H9 (cell line): Measurements from ENCODE around the gene TPGS2. TPM values are rescaled to one million over a fixed set of nuclear protein-coding genes. Genes with fewer than 3 reads are reported as not detected.

ENCODE experiments used
- DNase-seq: peaks from one replicate; pipeline ENCODE4 v3.0.0-alpha.2; 2017
- H2AFZ ChIP-seq: one replicate; pipeline ENCODE4 v1.6.1; 2013; ENCODE audit warnings: mild to moderate bottlenecking, low read length, control low read depth, moderate library complexity
- H2AK5ac ChIP-seq: 2 replicates; pipeline ENCODE4 v1.6.1; 2013; ENCODE audit warnings: low read length, control low read depth, mixed read lengths; ENCODE audit not compliant: insufficient read length
- H2BK120ac ChIP-seq: one replicate; pipeline ENCODE4 v1.6.1; 2013; ENCODE audit warnings: low read depth, mild to moderate bottlenecking, low read length, control low read depth, inconsistent platforms; ENCODE audit not compliant: poor library complexity, severe bottlenecking
- H2BK12ac ChIP-seq: 2 replicates; pipeline ENCODE4 v1.6.1; 2013; ENCODE audit warnings: low read length, control low read depth, mixed read lengths, low read depth; ENCODE audit not compliant: insufficient read length
- H2BK15ac ChIP-seq: 2 replicates; pipeline ENCODE4 v1.6.1; 2013; ENCODE audit warnings: low read depth, low read length, control low read depth
- H2BK20ac ChIP-seq: one replicate; pipeline ENCODE4 v1.6.1; 2013; ENCODE audit warnings: low read depth, mild to moderate bottlenecking, low read length, control low read depth, inconsistent platforms; ENCODE audit not compliant: poor library complexity, severe bottlenecking
- H2BK5ac ChIP-seq: 2 replicates; pipeline ENCODE4 v1.6.1; 2013; ENCODE audit warnings: low read length, control low read depth, mixed read lengths; ENCODE audit not compliant: insufficient read length
- H3K14ac ChIP-seq: 2 replicates; pipeline ENCODE4 v1.6.1; 2013; ENCODE audit warnings: low read length, control low read depth; ENCODE audit not compliant: insufficient read depth
- H3K18ac ChIP-seq: 2 replicates; pipeline ENCODE4 v1.6.1; 2013; ENCODE audit warnings: low read depth, mild to moderate bottlenecking, mixed read lengths, low read length, control low read depth; ENCODE audit not compliant: insufficient read length
- H3K23ac ChIP-seq: 2 replicates; pipeline ENCODE4 v1.6.1; 2013; ENCODE audit warnings: low read length, control low read depth, mixed read lengths, low read depth; ENCODE audit not compliant: insufficient read length
- H3K23me2 ChIP-seq: 2 replicates; pipeline ENCODE4 v1.6.1; 2013; ENCODE audit warnings: low read depth, mild to moderate bottlenecking, mixed read lengths, low read length, control low read depth; ENCODE audit not compliant: insufficient read length, poor library complexity, severe bottlenecking
- H3K27ac ChIP-seq: 2 replicates; pipeline ENCODE4 v1.5.1; 2013; ENCODE audit warnings: low read length, control low read depth, mixed read lengths, low read depth; ENCODE audit not compliant: insufficient read length
- H3K27me3 ChIP-seq: 2 replicates; pipeline ENCODE4 v1.6.1; 2013; ENCODE audit warnings: low read length, control low read depth, inconsistent platforms; ENCODE audit not compliant: insufficient read depth
- H3K4ac ChIP-seq: 2 replicates; pipeline ENCODE4 v1.6.1; 2013; ENCODE audit warnings: low read depth, mild to moderate bottlenecking, control low read depth, inconsistent platforms, low read length, moderate library complexity
- H3K4me1 ChIP-seq: 2 replicates; pipeline ENCODE4 v1.6.1; 2013; ENCODE audit warnings: low read length, control low read depth, inconsistent platforms; ENCODE audit not compliant: insufficient read depth
- H3K4me2 ChIP-seq: 2 replicates; pipeline ENCODE4 v1.6.1; 2013; ENCODE audit warnings: low read length, control low read depth, mixed read lengths; ENCODE audit not compliant: insufficient read length, insufficient read depth
- H3K56ac ChIP-seq: 2 replicates; pipeline ENCODE4 v1.6.1; 2013; ENCODE audit warnings: low read depth, mild to moderate bottlenecking, mixed read lengths, low read length, control low read depth; ENCODE audit not compliant: insufficient read length
- H3K79me1 ChIP-seq: 2 replicates; pipeline ENCODE4 v1.6.1; 2013; ENCODE audit warnings: low read depth, mild to moderate bottlenecking, moderate library complexity, low read length, control low read depth, inconsistent platforms; ENCODE audit not compliant: insufficient read depth, poor library complexity, severe bottlenecking
- H3K79me2 ChIP-seq: 2 replicates; pipeline ENCODE4 v1.6.1; 2013; ENCODE audit warnings: low read length, control low read depth, inconsistent platforms; ENCODE audit not compliant: insufficient read depth
- H3K9ac ChIP-seq: 2 replicates; pipeline ENCODE4 v1.6.1; 2013; ENCODE audit warnings: low read length, control low read depth, mixed read lengths; ENCODE audit not compliant: insufficient read length; ENCODE audit errors: extremely low read depth
- H3K9me3 ChIP-seq: one replicate; pipeline ENCODE4 v1.6.1; 2013; ENCODE audit warnings: low read depth, low read length, inconsistent platforms; ENCODE audit not compliant: control insufficient read depth
- H3T11ph ChIP-seq: one replicate; pipeline ENCODE4 v1.6.1; 2013; ENCODE audit warnings: mild to moderate bottlenecking, low read length, control low read depth, inconsistent platforms
- H4K20me1 ChIP-seq: one replicate; pipeline ENCODE4 v1.6.1; 2013; ENCODE audit not compliant: control insufficient read depth, insufficient read length, insufficient read depth
- H4K5ac ChIP-seq: 2 replicates; pipeline ENCODE4 v1.6.1; 2013; ENCODE audit warnings: low read depth, mild to moderate bottlenecking, mixed read lengths, low read length, control low read depth; ENCODE audit not compliant: insufficient read length
- H4K8ac ChIP-seq: replicated peaks from 2 replicates; pipeline ENCODE4 v1.6.1; 2013; ENCODE audit warnings: low read length, control low read depth, mixed read lengths, low read depth; ENCODE audit not compliant: insufficient read length
- H4K91ac ChIP-seq: 2 replicates; pipeline ENCODE4 v1.6.1; 2013; ENCODE audit warnings: low read depth, mild to moderate bottlenecking, moderate library complexity, mixed read lengths, low read length, control low read depth; ENCODE audit not compliant: insufficient read length
- H3K27ac Mint-ChIP-seq, 3 experiments: 2 replicates in 2 of 3; 3 replicates in 1 of 3; pipeline ENCODE4 v1.8.0; 2020 to 2021; ENCODE audit warnings: mixed read lengths in 3 of 3, mild to moderate bottlenecking in 1 of 3, moderate library complexity in 1 of 3
- H3K27me3 Mint-ChIP-seq: 2 replicates; pipeline ENCODE4 v1.8.0; 2021; ENCODE audit warnings: low read depth, mild to moderate bottlenecking, moderate library complexity, mixed read lengths
- H3K36me3 Mint-ChIP-seq, 3 experiments: 2 replicates in 2 of 3; 3 replicates in 1 of 3; pipeline ENCODE4 v1.8.0; 2020 to 2021; ENCODE audit warnings: low read depth in 3 of 3, mixed read lengths in 3 of 3; ENCODE audit not compliant: insufficient read depth in 1 of 3
- H3K4me1 Mint-ChIP-seq, 2 experiments: 2 replicates each; pipeline ENCODE4 v1.8.0; 2020; ENCODE audit warnings: mixed read lengths in 2 of 2
- H3K4me3 Mint-ChIP-seq, 2 experiments: 2 replicates in 1 of 2; 3 replicates in 1 of 2; pipeline ENCODE4 v1.8.0; 2020 to 2021; ENCODE audit warnings: mild to moderate bottlenecking in 2 of 2, mixed read lengths in 2 of 2, moderate library complexity in 1 of 2
- H3K9me3 Mint-ChIP-seq, 2 experiments: 2 replicates in 1 of 2; 3 replicates in 1 of 2; pipeline ENCODE4 v1.8.0; 2020; ENCODE audit warnings: mild to moderate bottlenecking in 2 of 2, mixed read lengths in 2 of 2, moderate library complexity in 1 of 2
- WGBS: extraction: QIAGEN DNeasy Blood & Tissue Kit; methylation state at CpG from one replicate; pipeline ENCODE4 v1.1.7; 2013; ENCODE audit warnings: missing lambda C conversion rate, low lambda C conversion rate, mixed read lengths; ENCODE audit not compliant: insufficient read length; ENCODE audit errors: extremely low coverage; 5-methylcytosine and 5-hydroxymethylcytosine counted together
- total RNA-seq: library from RNA; stranded (reverse); gene quantifications from 2 replicates; pipeline ENCODE4 v1.2.1, GENCODE V29; 2021
- TF ChIP-seq, protein P1 (sequence below): fragments of 200-600 bp; sonication (generic); conservative IDR thresholded peaks from 3 replicates; pipeline ENCODE4 v1.8.0; 2021; ENCODE audit warnings: antibody characterized with exemption, mild to moderate bottlenecking

The TPGS2 gene
- total RNA-seq, 1 experiment from 2014 or later, result 147 TPM

DNA sequence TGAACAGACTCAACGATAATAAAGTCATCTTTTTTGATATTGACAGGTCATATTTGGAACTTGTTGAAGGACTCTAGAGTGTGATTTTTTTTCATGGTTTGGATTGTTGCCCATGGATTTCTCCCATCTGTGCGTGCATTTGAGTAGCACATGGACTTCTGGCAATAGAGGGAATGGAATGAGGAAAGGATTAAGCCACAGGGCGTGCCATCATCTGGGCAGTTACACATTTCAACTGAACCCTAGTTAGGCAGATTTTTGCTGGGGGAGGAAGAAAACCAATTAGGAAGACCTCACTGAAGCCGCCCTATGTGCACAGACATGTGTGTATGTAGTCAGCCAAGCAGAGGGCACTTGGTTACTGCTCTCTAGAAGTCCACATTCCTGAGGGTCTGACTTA is 72.6 kb downstream of the TPGS2 start:
- Mint-ChIP-seq H3K9me3 (no peaks in the 10 kb centered on the region; a peak in 1 of 5 replicates), H3K4me1 (peaks cover 7 to 14% of the 10 kb centered on the region in 2 experiments; a peak in 3 of 4 replicates), H3K27ac (0 out of 7 replicates have a peak overlapping the region, but pooled peaks of 1 of the 3 experiments have one; percentile 6), H3K4me3 (no peak overlapping the region), H3K27me3 (no peaks in the 10 kb centered on the region), H3K36me3 (no peaks in the 10 kb centered on the region)
- H4K20me1 ChIP-seq, result no peaks in the 10 kb centered on the region
- no peak overlapping the region for H3K18ac ChIP-seq
- H3K79me2 ChIP-seq, result no peaks in the 10 kb centered on the region
- H3K23me2 ChIP-seq, result no peaks in the 10 kb centered on the region
- H3K79me1 ChIP-seq, result no peaks in the 10 kb centered on the region
- no peak overlapping the region for H3T11ph ChIP-seq
- H4K91ac ChIP-seq, result no peak overlapping the region
- no peak overlapping the region for H3K23ac ChIP-seq
- no peak for DNase-seq
- no peak overlapping the region for H3K14ac ChIP-seq
- no peak overlapping the region for H2BK120ac ChIP-seq
- H4K8ac ChIP-seq, result no peak overlapping the region
- TF ChIP-seq, protein P1, sequence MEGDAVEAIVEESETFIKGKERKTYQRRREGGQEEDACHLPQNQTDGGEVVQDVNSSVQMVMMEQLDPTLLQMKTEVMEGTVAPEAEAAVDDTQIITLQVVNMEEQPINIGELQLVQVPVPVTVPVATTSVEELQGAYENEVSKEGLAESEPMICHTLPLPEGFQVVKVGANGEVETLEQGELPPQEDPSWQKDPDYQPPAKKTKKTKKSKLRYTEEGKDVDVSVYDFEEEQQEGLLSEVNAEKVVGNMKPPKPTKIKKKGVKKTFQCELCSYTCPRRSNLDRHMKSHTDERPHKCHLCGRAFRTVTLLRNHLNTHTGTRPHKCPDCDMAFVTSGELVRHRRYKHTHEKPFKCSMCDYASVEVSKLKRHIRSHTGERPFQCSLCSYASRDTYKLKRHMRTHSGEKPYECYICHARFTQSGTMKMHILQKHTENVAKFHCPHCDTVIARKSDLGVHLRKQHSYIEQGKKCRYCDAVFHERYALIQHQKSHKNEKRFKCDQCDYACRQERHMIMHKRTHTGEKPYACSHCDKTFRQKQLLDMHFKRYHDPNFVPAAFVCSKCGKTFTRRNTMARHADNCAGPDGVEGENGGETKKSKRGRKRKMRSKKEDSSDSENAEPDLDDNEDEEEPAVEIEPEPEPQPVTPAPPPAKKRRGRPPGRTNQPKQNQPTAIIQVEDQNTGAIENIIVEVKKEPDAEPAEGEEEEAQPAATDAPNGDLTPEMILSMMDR, result no peak
- no peaks in the 10 kb centered on the region for H3K9me3 ChIP-seq
- no peak overlapping the region for H2AK5ac ChIP-seq
- no peak overlapping the region for H3K4ac ChIP-seq
- no peak overlapping the region for H3K9ac ChIP-seq
- H2BK20ac ChIP-seq, result no peak overlapping the region
- no peak overlapping the region for H2BK5ac ChIP-seq
- no peak overlapping the region for H2BK15ac ChIP-seq
- H3K4me2 ChIP-seq, result no peak overlapping the region
- H3K27ac ChIP-seq, result no peak overlapping the region
- H3K4me1 ChIP-seq, result no peaks in the 10 kb centered on the region
- no peaks in the 10 kb centered on the region for H3K27me3 ChIP-seq
- H4K5ac ChIP-seq, result no peak overlapping the region
- no peak overlapping the region for H3K56ac ChIP-seq
- H2BK12ac ChIP-seq, result no peak overlapping the region
- WGBS, result no CpG with 5 or more reads among the region's 4 CpGs
- no peak overlapping the region for H2AFZ ChIP-seq
